Lower leg skin (tissue), 3 donors: ENCODE data around the gene LGALS7.

Experiments
- CTCF ChIP-seq, 3 donors: fragments of 450-650 bp; IDR thresholded peaks; one replicate each; pipeline ENCODE4 v1.5.1; 2016; ENCODE audit warnings: antibody characterized with exemption in 3 of 3, mild to moderate bottlenecking in 3 of 3, moderate library complexity in 2 of 3
- POLR2A ChIP-seq, 2 donors: fragments of 450-650 bp; IDR thresholded peaks; one replicate each; pipeline ENCODE4 v1.6.1; 2016 to 2017; ENCODE audit warnings: antibody characterized with exemption in 2 of 2, mild to moderate bottlenecking in 1 of 2, moderate library complexity in 1 of 2

GRCh38 chr19:38799104-38799503 lies 25.8 kb upstream of the LGALS7 start:
- TF ChIP-seq POLR2A (IDR thresholded peaks at IDR 0.05) (no peak), CTCF (IDR thresholded peaks at IDR 0.05) (no peak)
